IMR-90 (cell line): ENCODE data around the gene IGF2R. TPM values are rescaled to one million over a fixed set of nuclear protein-coding genes. Genes with fewer than 3 reads are reported as not detected.

Experiments
- ATAC-seq: fragments of 200-7000 bp; cut with Tn5 transposase; 2 replicates; pipeline ENCODE4 v1.9.1; 2020; ENCODE audit warnings: low read depth, mild to moderate bottlenecking, moderate library complexity
- BruUV-seq: library from RNA; stranded (reverse); fragments of 400-500 nt; replicated peaks from 2 replicates; lab custom pipeline; 2021; lab: Mats Ljungman, UMichigan
- CTCF ChIA-PET: fragments of 300-600 bp; formaldehyde crosslinking; extraction: SDS; loops from one replicate; lab custom pipeline; 2021; ENCODE audit warnings: antibody characterized with exemption; lab: Yijun Ruan, JAX
- POLR2A ChIA-PET: fragments of 300-600 bp; sonication (Branson Sonifier 250); formaldehyde crosslinking; loops from one replicate; lab custom pipeline; 2022; ENCODE audit warnings: antibody characterized with exemption; ENCODE audit not compliant: unreplicated experiment; lab: Charles Lee
- DNase-seq: peaks from one replicate; pipeline ENCODE4 v3.0.0; 2013
- H2AFZ ChIP-seq: replicated peaks from 2 replicates; pipeline ENCODE3; 2013; ENCODE audit warnings: low read length, mild to moderate bottlenecking; ENCODE audit not compliant: poor library complexity
- H2AK5ac ChIP-seq: 2 replicates; pipeline ENCODE4 v1.6.1; 2013; ENCODE audit warnings: low read depth, low read length, inconsistent platforms
- H2AK9ac ChIP-seq: replicated peaks from 2 replicates; pipeline ENCODE3; 2013; ENCODE audit warnings: mild to moderate bottlenecking, low read depth, low read length, moderate library complexity; ENCODE audit not compliant: poor library complexity
- H2BK120ac ChIP-seq: 2 replicates; pipeline ENCODE4 v1.6.1; 2013; ENCODE audit warnings: low read depth, low read length, inconsistent platforms
- H2BK15ac ChIP-seq: 3 replicates; pipeline ENCODE4 v1.6.1; 2013; ENCODE audit warnings: low read depth, low read length, inconsistent platforms
- H2BK20ac ChIP-seq: 2 replicates; pipeline ENCODE4 v1.6.1; 2013; ENCODE audit warnings: low read depth, mild to moderate bottlenecking, inconsistent platforms, low read length, moderate library complexity
- H2BK5ac ChIP-seq: 2 replicates; pipeline ENCODE4 v1.6.1; 2013; ENCODE audit warnings: mild to moderate bottlenecking, low read depth, low read length, inconsistent platforms; ENCODE audit not compliant: poor library complexity, severe bottlenecking
- H3K14ac ChIP-seq: replicated peaks from 2 replicates; pipeline ENCODE4 v1.6.1; 2013; ENCODE audit warnings: low read depth, low read length, inconsistent platforms
- H3K18ac ChIP-seq: 2 replicates; pipeline ENCODE4 v1.6.1; 2013; ENCODE audit warnings: low read depth, low read length, control low read depth
- H3K23ac ChIP-seq: 2 replicates; pipeline ENCODE4 v1.6.1; 2013; ENCODE audit warnings: low read depth, low read length, inconsistent platforms
- H3K27ac ChIP-seq: 2 replicates; pipeline ENCODE4 v1.5.1; 2013; ENCODE audit warnings: mild to moderate bottlenecking, control low read depth, low read length; ENCODE audit not compliant: insufficient read depth
- H3K27me3 ChIP-seq: 2 replicates; pipeline ENCODE4 v1.6.1; 2013; ENCODE audit warnings: low read length; ENCODE audit not compliant: control insufficient read depth, insufficient read depth
- H3K36me3 ChIP-seq: 2 replicates; pipeline ENCODE4 v1.6.1; 2013; ENCODE audit warnings: low read length, mixed read lengths; ENCODE audit not compliant: control insufficient read depth, insufficient read depth
- H3K4ac ChIP-seq: 2 replicates; pipeline ENCODE4 v1.6.1; 2013; ENCODE audit warnings: low read depth, low read length, inconsistent platforms
- H3K4me1 ChIP-seq: 2 replicates; pipeline ENCODE4 v1.6.1; 2013; ENCODE audit warnings: low read length, mixed read lengths; ENCODE audit not compliant: control insufficient read depth, insufficient read depth
- H3K4me2 ChIP-seq: 2 replicates; pipeline ENCODE4 v1.6.1; 2013; ENCODE audit warnings: low read depth, mild to moderate bottlenecking, control low read depth, low read length, moderate library complexity
- H3K4me3 ChIP-seq: 2 replicates; pipeline ENCODE4 v1.5.1; 2013; ENCODE audit warnings: low read depth, mild to moderate bottlenecking, control low read depth, low read length, moderate library complexity; ENCODE audit not compliant: insufficient read depth
- H3K56ac ChIP-seq: 2 replicates; pipeline ENCODE4 v1.6.1; 2013; ENCODE audit warnings: low read length, inconsistent platforms; ENCODE audit not compliant: insufficient read depth; ENCODE audit errors: extremely low read depth
- H3K79me1 ChIP-seq, 2 experiments: 2 replicates each; pipeline ENCODE4 v1.6.1; 2013; ENCODE audit warnings: low read length in 2 of 2, inconsistent platforms in 1 of 2, low read depth in 1 of 2
- H3K9ac ChIP-seq: 2 replicates; pipeline ENCODE4 v1.6.1; 2013; ENCODE audit warnings: low read depth, low read length, control low read depth
- H3K9me1 ChIP-seq: 2 replicates; pipeline ENCODE4 v1.6.1; 2013; ENCODE audit warnings: low read length, inconsistent platforms; ENCODE audit not compliant: insufficient read depth
- H3K9me3 ChIP-seq: 2 replicates; pipeline ENCODE4 v1.6.1; 2013; ENCODE audit warnings: low read length; ENCODE audit not compliant: control insufficient read depth, insufficient read depth
- H4K20me1 ChIP-seq: 2 replicates; pipeline ENCODE4 v1.6.1; 2013; ENCODE audit warnings: low read length, inconsistent platforms; ENCODE audit not compliant: insufficient read depth
- H4K5ac ChIP-seq: 2 replicates; pipeline ENCODE4 v1.6.1; 2013; ENCODE audit warnings: mild to moderate bottlenecking, low read depth, low read length, control low read depth
- H4K8ac ChIP-seq, 2 experiments: 2 replicates each; pipeline ENCODE4 v1.6.1; 2013; ENCODE audit warnings: low read depth in 2 of 2, low read length in 2 of 2, control low read depth in 1 of 2, inconsistent platforms in 1 of 2
- H4K91ac ChIP-seq: 2 replicates; pipeline ENCODE4 v1.6.1; 2013; ENCODE audit warnings: low read depth, low read length, inconsistent platforms; ENCODE audit not compliant: insufficient read depth
- BHLHE40 ChIP-seq: fragments of 150-350 bp; IDR thresholded peaks from 2 replicates; pipeline ENCODE4 v1.6.1; 2016; ENCODE audit warnings: mild to moderate bottlenecking, low read depth, low read length
- CHD1 ChIP-seq: IDR thresholded peaks from 2 replicates; pipeline ENCODE4 v1.6.1; 2012; ENCODE audit warnings: low read depth, low read length, improper control_type of control experiment
- ELK1 ChIP-seq: fragments of 150-350 bp; IDR thresholded peaks from 2 replicates; pipeline ENCODE4 v1.6.1; 2016; ENCODE audit warnings: low read depth, mild to moderate bottlenecking, low read length, moderate library complexity, borderline replicate concordance
- MAFK ChIP-seq: IDR thresholded peaks from 2 replicates; pipeline ENCODE4 v1.6.1; 2012; ENCODE audit warnings: low read depth, low read length, improper control_type of control experiment
- MAZ ChIP-seq: IDR thresholded peaks from 2 replicates; pipeline ENCODE4 v1.6.1; 2012; ENCODE audit warnings: low read depth, mild to moderate bottlenecking, low read length, improper control_type of control experiment, moderate library complexity, borderline replicate concordance
- MXI1 ChIP-seq: IDR thresholded peaks from 2 replicates; pipeline ENCODE4 v1.6.1; 2012; ENCODE audit warnings: low read depth, mild to moderate bottlenecking, low read length, moderate library complexity, borderline replicate concordance
- NFE2L2 ChIP-seq: fragments of 150-350 bp; IDR thresholded peaks from 2 replicates; pipeline ENCODE4 v1.6.1; 2016; ENCODE audit warnings: low read depth, mild to moderate bottlenecking, low read length
- POLR2A ChIP-seq: IDR thresholded peaks from 2 replicates; pipeline ENCODE4 v1.6.1; 2012; ENCODE audit warnings: mild to moderate bottlenecking, low read depth, low read length
- RCOR1 ChIP-seq: IDR thresholded peaks from 2 replicates; pipeline ENCODE4 v1.6.1; 2012; ENCODE audit warnings: mild to moderate bottlenecking, low read length, improper control_type of control experiment; ENCODE audit not compliant: insufficient replicate concordance
- RFX5 ChIP-seq: IDR thresholded peaks from 2 replicates; pipeline ENCODE4 v1.8.0; 2012; ENCODE audit warnings: low read depth, mild to moderate bottlenecking, low read length, moderate library complexity
- SMC3 ChIP-seq: fragments of 150-350 bp; IDR thresholded peaks from 2 replicates; pipeline ENCODE4 v1.6.1; 2016; ENCODE audit warnings: low read depth, mild to moderate bottlenecking, antibody characterized with exemption, low read length, moderate library complexity
- WGBS, 2 experiments: methylation state at CpG; one replicate each; pipeline versions ENCODE4 v1.1.5 to v1.1.7; 2013; ENCODE audit warnings: missing lambda C conversion rate in 2 of 2; ENCODE audit not compliant: insufficient read length in 1 of 2; ENCODE audit errors: extremely low coverage in 2 of 2; 5-methylcytosine and 5-hydroxymethylcytosine counted together
- dilution Hi-C: fragments of 300-500 bp; cut with HindIII; formaldehyde crosslinking; loops from one replicate; pipeline ENCODE4 v1.14.3; 2018; ENCODE audit warnings: low sequenced_read_pairs; ENCODE audit not compliant: unreplicated experiment
- in situ Hi-C: fragments of 300-500 bp; cut with MboI; formaldehyde crosslinking; loops from 3 replicates; pipeline ENCODE4 v1.14.3; 2019; ENCODE audit warnings: low sequenced_read_pairs, inconsistent platforms, mixed read lengths
- intact Hi-C: fragments of 100-400 bp; cut with micrococcal nuclease; formaldehyde crosslinking; loops from 2 replicates; pipeline ENCODE4 v1.10.0; 2022
- polyA plus RNA-seq, 3 experiments: library from polyadenylated mRNA; depleted of rRNA; stranded (reverse); fragments of >200 nt; gene quantifications; 2 replicates each; pipeline ENCODE4 v1.2.3, GENCODE V29; 2012; ENCODE audit warnings: low replicate concordance in 1 of 3
- total RNA-seq: library from RNA; depleted of rRNA; stranded (reverse); fragments of >200 nt; gene quantifications from 2 replicates; pipeline ENCODE4 v1.2.3, GENCODE V29; 2012
- TF ChIP-seq, protein P1 (sequence below): conservative IDR thresholded peaks from 2 replicates; pipeline ENCODE4 v1.5.1; 2012; ENCODE audit warnings: mild to moderate bottlenecking, low read depth, low read length, improper control_type of control experiment
- TF ChIP-seq, protein P2 (sequence below): fragments of 150-350 bp; IDR thresholded peaks from 2 replicates; pipeline ENCODE4 v1.6.1; 2017; ENCODE audit warnings: mild to moderate bottlenecking, antibody characterized with exemption, low read length, low read depth

Gene IGF2R
- total and polyA plus RNA-seq, 2 of the 4 experiments (the other 2 are of a cell fraction), result 33.2 to 41.4 TPM

DNA sequence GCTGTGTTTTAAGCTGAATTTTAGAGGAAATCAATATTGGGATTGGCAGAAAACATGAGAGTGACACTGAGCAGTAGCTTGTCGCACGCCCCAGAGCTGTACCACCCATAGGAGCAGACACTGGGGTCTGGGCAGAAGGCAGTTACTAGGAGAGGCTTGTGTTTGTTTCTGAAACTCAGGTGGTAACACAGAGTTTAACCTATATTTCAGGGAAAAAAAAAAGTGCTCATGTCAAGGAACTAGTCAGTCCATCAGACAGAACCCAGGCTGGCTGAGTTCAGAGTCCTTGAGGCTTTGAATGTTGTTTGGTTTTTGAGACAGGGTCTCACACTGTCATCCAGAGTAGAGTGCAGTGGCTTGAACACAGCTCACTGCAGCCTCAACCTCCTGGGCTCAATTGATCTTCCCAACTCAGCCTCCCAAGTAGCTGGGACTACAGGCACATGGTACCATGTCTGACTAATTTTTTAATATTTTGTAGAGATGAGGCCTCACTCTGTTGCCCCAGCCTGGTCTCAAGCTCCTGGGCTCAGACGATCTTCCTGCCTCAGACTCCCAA, 159.3 kb downstream of the IGF2R start:
- H3K18ac ChIP-seq, result no peak overlapping the region
- TF ChIP-seq, protein P1, sequence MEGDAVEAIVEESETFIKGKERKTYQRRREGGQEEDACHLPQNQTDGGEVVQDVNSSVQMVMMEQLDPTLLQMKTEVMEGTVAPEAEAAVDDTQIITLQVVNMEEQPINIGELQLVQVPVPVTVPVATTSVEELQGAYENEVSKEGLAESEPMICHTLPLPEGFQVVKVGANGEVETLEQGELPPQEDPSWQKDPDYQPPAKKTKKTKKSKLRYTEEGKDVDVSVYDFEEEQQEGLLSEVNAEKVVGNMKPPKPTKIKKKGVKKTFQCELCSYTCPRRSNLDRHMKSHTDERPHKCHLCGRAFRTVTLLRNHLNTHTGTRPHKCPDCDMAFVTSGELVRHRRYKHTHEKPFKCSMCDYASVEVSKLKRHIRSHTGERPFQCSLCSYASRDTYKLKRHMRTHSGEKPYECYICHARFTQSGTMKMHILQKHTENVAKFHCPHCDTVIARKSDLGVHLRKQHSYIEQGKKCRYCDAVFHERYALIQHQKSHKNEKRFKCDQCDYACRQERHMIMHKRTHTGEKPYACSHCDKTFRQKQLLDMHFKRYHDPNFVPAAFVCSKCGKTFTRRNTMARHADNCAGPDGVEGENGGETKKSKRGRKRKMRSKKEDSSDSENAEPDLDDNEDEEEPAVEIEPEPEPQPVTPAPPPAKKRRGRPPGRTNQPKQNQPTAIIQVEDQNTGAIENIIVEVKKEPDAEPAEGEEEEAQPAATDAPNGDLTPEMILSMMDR, result no peak
- no peak for TF ChIP-seq MAZ
- no peak for TF ChIP-seq RFX5
- TF ChIP-seq, protein P2, sequence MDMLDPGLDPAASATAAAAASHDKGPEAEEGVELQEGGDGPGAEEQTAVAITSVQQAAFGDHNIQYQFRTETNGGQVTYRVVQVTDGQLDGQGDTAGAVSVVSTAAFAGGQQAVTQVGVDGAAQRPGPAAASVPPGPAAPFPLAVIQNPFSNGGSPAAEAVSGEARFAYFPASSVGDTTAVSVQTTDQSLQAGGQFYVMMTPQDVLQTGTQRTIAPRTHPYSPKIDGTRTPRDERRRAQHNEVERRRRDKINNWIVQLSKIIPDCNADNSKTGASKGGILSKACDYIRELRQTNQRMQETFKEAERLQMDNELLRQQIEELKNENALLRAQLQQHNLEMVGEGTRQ, result no peak
- no peak for TF ChIP-seq BHLHE40
- no peak for TF ChIP-seq MXI1
- no peak for TF ChIP-seq ELK1
- TF ChIP-seq SMC3, result no peak
- no peak for TF ChIP-seq CHD1
- TF ChIP-seq NFE2L2, result no peak
- TF ChIP-seq POLR2A, result no peak
- TF ChIP-seq MAFK, result no peak
- TF ChIP-seq RCOR1, result no peak
- ChIA-PET POLR2A (no interaction called here), CTCF (interaction anchor here (1.1 kb wide), 1 partner anchor 8 kb away, joined by 3 read pairs; no protein-coding TSS in a partner anchor)
- in situ Hi-C loops, result no loop called here
- H3K23ac ChIP-seq, result no peak overlapping the region
- no peaks in the 10 kb centered on the region for H4K20me1 ChIP-seq
- H3K14ac ChIP-seq, result no peak overlapping the region
- H4K5ac ChIP-seq, result no peak overlapping the region
- H4K8ac ChIP-seq, result no peak overlapping the region
- H2BK15ac ChIP-seq, result no peak overlapping the region
- H3K4me1 ChIP-seq, result peaks cover 7% of the 10 kb centered on the region
- H3K56ac ChIP-seq, result no peak overlapping the region
- H3K36me3 ChIP-seq, result no peaks in the 10 kb centered on the region
- H3K9ac ChIP-seq, result no peak overlapping the region
- H3K9me1 ChIP-seq, result peaks cover 5% of the 10 kb centered on the region; the same call in 1 of the 2 replicates
- no peaks in the 10 kb centered on the region for H3K9me3 ChIP-seq
- no peaks in the 10 kb centered on the region for H3K27me3 ChIP-seq
- no peak overlapping the region for H2AFZ ChIP-seq
- H3K4ac ChIP-seq, result no peak overlapping the region
- no peak overlapping the region for H2BK120ac ChIP-seq
- H4K91ac ChIP-seq, result no peak overlapping the region
- intact Hi-C loops, result no loop called here
- H3K4me3 ChIP-seq, result no peak overlapping the region
- dilution Hi-C loops, result no loop called here
- H2BK20ac ChIP-seq, result no peak overlapping the region
- no peak for DNase-seq
- no peak for ATAC-seq
- no peak overlapping the region for H2BK5ac ChIP-seq
- H2AK5ac ChIP-seq, result no peak overlapping the region
- H2AK9ac ChIP-seq, result peak overlapping the region; percentile 50
- no TSS peak for BruUV-seq
- WGBS, 2 experiments, result 80% methylated on average over 2 of the region's 3 CpGs; no CpG with 5 or more reads in 1 of the 2 experiments
- H3K79me1 ChIP-seq, result no peaks in the 10 kb centered on the region
- no peak overlapping the region for H3K27ac ChIP-seq
- H3K4me2 ChIP-seq, result no peak overlapping the region
